HepG2 (cell line): Measurements from ENCODE around the gene NEIL1. TPM values are rescaled to one million over a fixed set of nuclear protein-coding genes. Genes with fewer than 3 reads are reported as not detected.

Source experiments
- KDM5B ChIP-seq: sonication (generic); formaldehyde crosslinking; IDR thresholded peaks from 2 replicates; pipeline ENCODE4 v1.4.0; 2020; ENCODE audit warnings: missing genetic modification reagents, mild to moderate bottlenecking, borderline replicate concordance
- KLF11 ChIP-seq: IDR thresholded peaks from 2 replicates; pipeline ENCODE4 v1.6.1; 2016; ENCODE audit warnings: missing compliant biosample characterization
- MEF2D ChIP-seq: sonication (generic); formaldehyde crosslinking; IDR thresholded peaks from 2 replicates; pipeline ENCODE4 v1.5.1; 2020; ENCODE audit warnings: mild to moderate bottlenecking, missing genetic modification reagents
- MIER2 ChIP-seq: IDR thresholded peaks from 2 replicates; pipeline ENCODE4 v1.6.1; 2016; ENCODE audit warnings: missing biosample characterization, missing genetic modification reagents
- MTA3 ChIP-seq: sonication (generic); formaldehyde crosslinking; IDR thresholded peaks from 2 replicates; pipeline ENCODE4 v1.4.0; 2020; ENCODE audit warnings: missing genetic modification reagents
- POLR2G ChIP-seq: fragments of 200-400 bp; formaldehyde crosslinking; IDR thresholded peaks from 2 replicates; pipeline ENCODE4 v1.6.1; 2018; ENCODE audit warnings: mild to moderate bottlenecking, low read depth, low read length, moderate library complexity
- RFX1 ChIP-seq: fragments of 450-650 bp; IDR thresholded peaks from 2 replicates; pipeline ENCODE4 v1.6.1; 2017
- ZBTB7B ChIP-seq: sonication (generic); formaldehyde crosslinking; IDR thresholded peaks from 2 replicates; pipeline ENCODE4 v1.4.0; 2020; ENCODE audit warnings: missing genetic modification reagents
- ZNF18 ChIP-seq: sonication (generic); formaldehyde crosslinking; IDR thresholded peaks from 2 replicates; pipeline ENCODE4 v1.8.0; 2022; ENCODE audit warnings: mild to moderate bottlenecking, missing genetic modification reagents; ENCODE audit not compliant: insufficient replicate concordance
- ZNF317 ChIP-seq: sonication (generic); formaldehyde crosslinking; IDR thresholded peaks from 2 replicates; pipeline ENCODE4 v1.5.0; 2020; ENCODE audit warnings: mild to moderate bottlenecking, missing genetic modification reagents
- ZNF326 ChIP-seq: sonication (generic); formaldehyde crosslinking; IDR thresholded peaks from 2 replicates; pipeline ENCODE4 v1.4.0; 2020; ENCODE audit warnings: missing genetic modification reagents, borderline replicate concordance
- polyA plus RNA-seq, 8 experiments: library from polyadenylated mRNA; depleted of rRNA in 3 of 8; stranded (reverse) in 7 of 8; unstranded in 1 of 8; fragments of >200 nt; fragmentation: Illumina TruSeq in 4 of 8; extraction: Trizol in 4 of 8; gene quantifications; 2 replicates each; pipeline versions ENCODE4 v1.2.1 to v1.2.3, GENCODE V29; 2011 to 2016; ENCODE audit warnings: low read depth in 4 of 8, missing spikeins in 1 of 8, mixed read lengths in 1 of 8; ENCODE audit not compliant: insufficient read depth in 1 of 8
- total RNA-seq, 5 experiments: library from RNA; depleted of rRNA; stranded (reverse); fragments of >200 nt; fragmentation: Illumina TruSeq; extraction: Trizol; gene quantifications; 2 replicates each; pipeline ENCODE4 v1.2.3, GENCODE V29; 2016; ENCODE audit warnings: low read depth in 1 of 5
- TF ChIP-seq, protein P1 (sequence below): sonication (generic); formaldehyde crosslinking; IDR thresholded peaks from 2 replicates; pipeline ENCODE4 v1.4.0; 2020; ENCODE audit warnings: mild to moderate bottlenecking, missing genetic modification reagents
- TF ChIP-seq, protein P2 (sequence below): sonication (generic); formaldehyde crosslinking; IDR thresholded peaks from 2 replicates; pipeline ENCODE4 v1.4.0; 2020; ENCODE audit warnings: missing genetic modification reagents, low read depth, mild to moderate bottlenecking, borderline replicate concordance
- TF ChIP-seq, protein P3 (sequence below): sonication (generic); formaldehyde crosslinking; conservative IDR thresholded peaks from 2 replicates; pipeline ENCODE4 v1.4.0; 2020; ENCODE audit warnings: missing genetic modification reagents

The NEIL1 gene
- total and polyA plus RNA-seq, 2 of the 13 experiments (the other 11 are each of a cell fraction or from before 2014, with no cell fraction given): 10.4 to 15.5 TPM

GRCh38 chr15:75367913-75368688 lies 21.3 kb downstream of the NEIL1 start, which contains the start of gene MAN2C1 (continued):
- TF ChIP-seq, protein P1, sequence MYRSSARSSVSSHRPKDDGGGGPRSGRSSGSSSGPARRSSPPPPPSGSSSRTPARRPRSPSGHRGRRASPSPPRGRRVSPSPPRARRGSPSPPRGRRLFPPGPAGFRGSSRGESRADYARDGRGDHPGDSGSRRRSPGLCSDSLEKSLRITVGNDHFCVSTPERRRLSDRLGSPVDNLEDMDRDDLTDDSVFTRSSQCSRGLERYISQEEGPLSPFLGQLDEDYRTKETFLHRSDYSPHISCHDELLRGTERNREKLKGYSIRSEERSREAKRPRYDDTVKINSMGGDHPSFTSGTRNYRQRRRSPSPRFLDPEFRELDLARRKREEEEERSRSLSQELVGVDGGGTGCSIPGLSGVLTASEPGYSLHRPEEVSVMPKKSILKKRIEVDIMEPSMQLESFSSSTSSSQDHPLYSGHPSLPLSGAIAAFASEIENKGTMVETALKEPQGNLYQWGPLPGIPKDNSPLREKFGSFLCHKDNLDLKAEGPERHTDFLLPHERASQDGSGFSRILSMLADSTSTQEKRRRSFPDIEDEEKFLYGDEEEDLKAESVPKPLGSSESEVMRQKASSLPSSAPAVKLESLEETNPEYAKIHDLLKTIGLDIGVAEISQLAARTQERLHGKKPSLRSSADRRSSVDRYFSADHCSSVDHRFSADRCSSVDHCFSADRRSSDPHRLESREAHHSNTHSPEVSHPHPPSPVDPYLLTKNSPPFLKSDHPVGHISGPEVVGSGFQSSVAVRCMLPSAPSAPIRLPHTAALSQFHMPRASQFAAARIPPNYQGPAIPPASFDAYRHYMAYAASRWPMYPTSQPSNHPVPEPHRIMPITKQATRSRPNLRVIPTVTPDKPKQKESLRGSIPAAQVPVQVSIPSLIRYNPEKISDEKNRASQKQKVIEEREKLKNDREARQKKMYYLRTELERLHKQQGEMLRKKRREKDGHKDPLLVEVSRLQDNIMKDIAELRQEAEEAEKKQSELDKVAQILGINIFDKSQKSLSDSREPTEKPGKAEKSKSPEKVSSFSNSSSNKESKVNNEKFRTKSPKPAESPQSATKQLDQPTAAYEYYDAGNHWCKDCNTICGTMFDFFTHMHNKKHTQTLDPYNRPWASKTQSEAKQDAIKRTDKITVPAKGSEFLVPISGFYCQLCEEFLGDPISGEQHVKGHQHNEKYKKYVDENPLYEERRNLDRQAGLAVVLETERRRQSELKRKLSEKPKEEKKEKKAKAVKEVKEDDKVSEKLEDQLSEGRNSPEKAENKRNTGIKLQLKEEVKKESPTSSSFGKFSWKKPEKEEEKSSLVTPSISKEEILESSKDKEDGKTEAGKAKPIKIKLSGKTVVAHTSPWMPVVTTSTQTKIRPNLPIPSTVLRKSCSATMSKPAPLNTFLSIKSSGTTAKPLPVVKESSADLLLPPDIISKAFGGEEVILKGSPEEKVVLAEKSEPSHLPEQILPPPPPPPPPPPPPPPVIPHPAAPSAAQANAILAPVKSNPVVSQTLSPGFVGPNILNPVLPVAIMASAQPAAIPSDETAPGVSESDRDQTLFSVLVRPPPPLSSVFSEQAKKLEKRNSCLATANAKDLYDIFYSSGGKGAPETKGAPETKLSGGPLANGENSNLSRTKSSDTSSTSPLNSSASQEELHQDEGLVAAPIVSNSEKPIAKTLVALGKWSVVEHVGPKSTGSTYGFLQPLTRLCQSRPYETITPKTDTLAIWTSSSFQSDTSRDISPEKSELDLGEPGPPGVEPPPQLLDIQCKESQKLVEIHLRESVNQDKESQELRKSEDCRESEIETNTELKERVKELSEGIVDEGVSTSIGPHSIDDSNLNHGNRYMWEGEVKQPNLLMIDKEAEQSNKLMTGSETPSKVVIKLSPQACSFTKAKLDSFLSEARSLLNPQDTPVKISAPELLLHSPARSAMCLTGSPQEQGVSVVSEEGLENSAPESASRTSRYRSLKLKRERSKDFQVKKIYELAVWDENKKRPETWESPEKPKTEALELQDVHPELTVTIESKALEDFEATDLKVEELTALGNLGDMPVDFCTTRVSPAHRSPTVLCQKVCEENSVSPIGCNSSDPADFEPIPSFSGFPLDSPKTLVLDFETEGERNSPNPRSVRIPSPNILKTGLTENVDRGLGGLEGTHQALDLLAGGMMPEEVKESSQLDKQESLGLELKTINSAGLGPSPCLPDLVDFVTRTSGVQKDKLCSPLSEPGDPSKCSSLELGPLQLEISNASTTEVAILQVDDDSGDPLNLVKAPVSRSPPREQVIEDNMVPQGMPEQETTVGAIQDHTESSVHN: peak; percentile 82; the same call in 1 of the 2 replicates
- 0 out of 2 replicates have a peak, but pooled peaks have one; percentile 61 for TF ChIP-seq MTA3 (CRISPR knock-in tag)
- TF ChIP-seq ZNF317 (CRISPR knock-in tag): peak; percentile 68
- peak; percentile 72 for TF ChIP-seq ZNF18 (CRISPR knock-in tag)
- peak; percentile 77 for TF ChIP-seq KDM5B (CRISPR knock-in tag)
- 0 out of 2 replicates have a peak, but pooled peaks have one; percentile 51 for TF ChIP-seq ZNF326 (CRISPR knock-in tag)
- TF ChIP-seq RFX1: no peak
- TF ChIP-seq, protein P2, sequence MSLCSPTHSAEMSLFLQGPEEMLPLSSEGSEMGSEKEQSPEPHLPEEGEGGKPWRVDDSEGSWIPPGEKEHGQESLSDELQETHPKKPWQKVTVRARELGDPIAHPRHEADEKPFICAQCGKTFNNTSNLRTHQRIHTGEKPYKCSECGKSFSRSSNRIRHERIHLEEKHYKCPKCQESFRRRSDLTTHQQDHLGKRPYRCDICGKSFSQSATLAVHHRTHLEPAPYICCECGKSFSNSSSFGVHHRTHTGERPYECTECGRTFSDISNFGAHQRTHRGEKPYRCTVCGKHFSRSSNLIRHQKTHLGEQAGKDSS (CRISPR knock-in tag): peak; percentile 72
- TF ChIP-seq ZBTB7B (CRISPR knock-in tag): peak; percentile 61; the same call in 1 of the 2 replicates
- TF ChIP-seq MIER2: no peak; the same call in 1 of the 2 replicates
- TF ChIP-seq KLF11 (CRISPR knock-in tag): peak; percentile 78; the same call in 1 of the 2 replicates
- TF ChIP-seq, protein P3, sequence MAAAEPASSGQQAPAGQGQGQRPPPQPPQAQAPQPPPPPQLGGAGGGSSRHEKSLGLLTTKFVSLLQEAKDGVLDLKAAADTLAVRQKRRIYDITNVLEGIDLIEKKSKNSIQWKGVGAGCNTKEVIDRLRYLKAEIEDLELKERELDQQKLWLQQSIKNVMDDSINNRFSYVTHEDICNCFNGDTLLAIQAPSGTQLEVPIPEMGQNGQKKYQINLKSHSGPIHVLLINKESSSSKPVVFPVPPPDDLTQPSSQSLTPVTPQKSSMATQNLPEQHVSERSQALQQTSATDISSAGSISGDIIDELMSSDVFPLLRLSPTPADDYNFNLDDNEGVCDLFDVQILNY (CRISPR knock-in tag): 0 out of 2 replicates have a peak, but pooled peaks have one; percentile 15
- peak; percentile 42; the same call in 1 of the 2 replicates for TF ChIP-seq MEF2D (CRISPR knock-in tag)
- TF ChIP-seq POLR2G: peak; percentile 96
